GM21381 (cell line): Measurements from ENCODE around the gene DLL3.

Experiments
- ATAC-seq: cut with Tn5 transposase; IDR thresholded peaks from one replicate; pipeline ENCODE4 v1.9.1; 2021; ENCODE audit warnings: mild to moderate bottlenecking, moderate library complexity; ENCODE audit not compliant: unreplicated experiment

The DLL3 gene

DNA sequence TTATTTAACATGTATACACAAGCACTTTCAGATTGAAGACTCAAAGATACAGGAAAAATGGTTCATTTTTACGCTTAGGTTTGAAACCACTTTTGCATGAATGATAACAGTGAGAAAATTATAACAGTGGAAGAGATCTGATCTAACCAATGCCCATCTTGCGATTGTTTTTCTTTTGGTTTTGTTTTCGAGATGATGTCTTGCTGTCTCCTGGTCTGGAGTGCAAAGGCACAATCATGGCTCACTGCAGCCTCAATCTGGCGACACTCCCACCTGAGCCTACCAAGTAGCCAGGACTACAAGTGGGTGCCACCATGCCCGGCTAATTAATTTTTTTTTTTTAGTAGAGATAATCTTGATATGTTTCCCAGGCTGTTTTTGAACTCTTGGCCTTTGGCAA, 51.5 kb downstream of the DLL3 start:
- no peak for ATAC-seq

DNA sequence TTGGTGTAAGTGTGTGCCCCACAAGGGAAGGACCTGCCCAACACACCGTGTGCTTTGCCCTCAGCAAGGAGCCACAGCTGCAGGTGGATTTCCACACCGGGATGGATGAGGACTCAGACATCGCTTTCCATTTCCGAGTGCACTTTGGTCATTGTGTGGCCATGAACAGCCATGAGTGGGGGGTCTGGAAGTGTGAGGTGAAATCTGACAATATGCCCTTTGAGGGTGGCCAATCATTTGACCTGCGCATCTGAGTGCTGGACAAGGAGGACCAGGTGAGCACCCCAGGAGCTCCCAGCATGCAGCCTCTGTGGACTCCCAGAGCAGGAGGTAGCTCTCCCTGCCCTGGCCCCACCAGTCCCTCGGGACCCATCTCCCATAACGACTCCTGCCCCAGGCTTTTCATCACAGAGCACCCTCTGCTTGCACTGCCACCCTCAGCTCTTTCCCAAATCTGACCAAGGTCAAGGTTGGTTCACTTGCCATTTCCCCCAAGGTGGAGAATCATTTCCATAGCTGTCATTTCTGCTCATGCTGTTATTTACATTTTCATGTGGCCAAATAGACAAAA, 54.4 kb downstream of the DLL3 start:
- no peak for ATAC-seq

DNA sequence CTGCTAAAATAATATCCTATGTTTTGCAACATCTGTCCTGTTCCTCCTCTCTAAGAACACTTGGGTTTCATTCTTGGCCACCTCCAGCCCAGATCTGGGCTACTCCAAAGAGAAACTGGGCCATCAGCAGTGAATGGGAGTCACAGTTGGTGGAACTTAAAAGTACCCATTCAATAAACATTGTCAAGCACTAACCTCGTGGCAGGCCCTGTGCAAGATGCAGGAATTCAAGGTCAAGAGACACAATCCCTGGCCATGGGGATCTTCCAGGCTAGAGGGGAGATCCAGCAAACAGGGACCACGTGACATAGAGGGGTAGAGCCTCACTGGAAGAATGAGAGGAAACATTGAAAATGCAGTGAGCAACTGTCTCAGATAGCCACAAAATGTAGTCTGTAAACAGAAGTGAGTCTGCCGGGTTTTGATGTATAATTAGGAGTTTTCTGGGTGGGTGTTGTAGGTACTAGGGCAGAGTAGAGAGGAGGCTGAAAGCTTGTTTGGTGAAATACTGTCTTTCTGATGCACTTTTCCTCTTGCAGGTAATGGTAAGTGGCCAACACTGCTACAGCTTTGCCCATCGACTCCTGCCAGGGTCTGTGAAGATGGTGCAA, 56.1 kb downstream of the DLL3 start:
- ATAC-seq: no peak

DNA sequence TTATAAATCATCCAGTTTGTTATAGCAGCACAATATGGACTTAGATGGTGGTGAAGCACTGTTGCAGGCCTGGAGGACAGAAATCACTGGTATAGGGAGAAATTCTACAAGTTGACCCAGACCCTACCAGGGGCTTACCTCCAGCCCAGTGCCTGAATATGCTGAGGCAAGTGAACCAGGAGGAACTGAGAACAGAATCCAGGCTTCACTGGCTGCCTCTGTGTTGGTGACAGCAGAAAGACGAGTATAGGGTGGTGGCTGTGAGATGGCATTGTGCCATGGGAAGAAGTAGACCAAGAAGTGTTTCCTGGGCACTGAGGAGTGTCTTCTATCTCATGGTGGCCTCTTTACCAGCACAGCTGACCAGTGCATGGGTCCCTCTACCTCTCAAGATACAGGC, 57.1 kb downstream of the DLL3 start:
- ATAC-seq: no peak
